Uterus (tissue), 4 donors: Measurements from ENCODE around the gene C5orf63. TPM values are rescaled to one million over a fixed set of nuclear protein-coding genes. Genes with fewer than 3 reads are reported as not detected.
A peak's percentile ranks its signal among the peaks of the same experiment; 100 is the strongest.
"Not testable (repeated sequence)": the region's sequence is repeated elsewhere in the genome, so short reads cannot be mapped to it uniquely, and the experiment has no call there.

ENCODE experiments used
- DNase-seq, 2 donors: peaks; one replicate each; pipeline ENCODE4 v3.0.0-alpha.2; 2019 to 2020
- H3K27ac ChIP-seq, 2 donors: fragments of 200-600 bp; sonication (generic); 1 replicate in 1 of 2; 2 replicates in 1 of 2; pipeline ENCODE4 v1.5.1; 2016 to 2018
- H3K27me3 ChIP-seq, 2 donors: fragments of 200-600 bp; sonication (generic); one replicate each; pipeline ENCODE4 v1.5.1; 2018 to 2019; ENCODE audit warnings: control low read depth in 1 of 2
- H3K36me3 ChIP-seq, 2 donors: fragments of 200-600 bp; sonication (generic); one replicate each; pipeline ENCODE4 v1.5.1; 2019; ENCODE audit warnings: control low read depth in 1 of 2
- H3K4me1 ChIP-seq, 2 donors: fragments of 200-600 bp; sonication (generic); one replicate each; pipeline ENCODE4 v1.5.1; 2018 to 2019; ENCODE audit warnings: control low read depth in 1 of 2
- H3K4me3 ChIP-seq, 2 donors: fragments of 200-600 bp; sonication (generic); 1 replicate in 1 of 2; 2 replicates in 1 of 2; pipeline ENCODE4 v1.5.1; 2018 to 2019; ENCODE audit warnings: mild to moderate bottlenecking in 1 of 2
- H3K9me3 ChIP-seq, 2 donors: fragments of 200-600 bp; sonication (generic); one replicate each; pipeline ENCODE4 v1.5.1; 2019; ENCODE audit warnings: control low read depth in 1 of 2
- CTCF ChIP-seq, 4 experiments: fragments of 200-600 bp in 2 of 4; fragments of 450-650 bp in 2 of 4; sonication (generic) in 2 of 4; IDR thresholded peaks; one replicate each; pipeline ENCODE4 v1.5.1; 2016 to 2019; ENCODE audit warnings: antibody characterized with exemption in 4 of 4, mild to moderate bottlenecking in 2 of 4, moderate library complexity in 1 of 4
- POLR2A ChIP-seq, 2 donors: fragments of 450-650 bp; IDR thresholded peaks; one replicate each; pipeline ENCODE4 v1.6.1; 2016; ENCODE audit warnings: antibody characterized with exemption in 2 of 2, mild to moderate bottlenecking in 1 of 2, moderate library complexity in 1 of 2
- intact Hi-C: fragments of 100-400 bp; cut with DNase I; formaldehyde crosslinking; loops from one replicate; pipeline ENCODE4 v1.15.1; 2023; ENCODE audit warnings: low total_unique reads
- total RNA-seq, 4 donors: library from RNA; depleted of rRNA in 3 of 4; stranded (reverse); fragments of >200 nt in 3 of 4; gene quantifications; one replicate each; pipeline versions ENCODE4 v1.1.0 to v1.2.4, GENCODE V29; 2014 to 2023
- donor health status: DM: yes; HTN: yes; CAD: no.

C5orf63 gene
- total RNA-seq, 4 donors from 2014 or later = 3.6 to 6.0 (median 4.8) TPM; not detected in 1

- Histone ChIP-seq H3K4me1 (peaks cover 0 to 6% of the 10 kb centered on the region in 2 donors), H3K27ac (no peak overlapping the region), H3K4me3 (no peak overlapping the region), H3K27me3 (no peaks in the 10 kb centered on the region), H3K36me3 (no peaks in the 10 kb centered on the region), H3K9me3 (no peaks in the 10 kb centered on the region)
- DNase-seq = no peak
- TF ChIP-seq POLR2A (IDR thresholded peaks at IDR 0.05) (no peak), CTCF (IDR thresholded peaks at IDR 0.05) (no peak)
- intact Hi-C loops = no loop called here
These were observed 45.8 kb downstream of the C5orf63 start for GRCh38 chr5:127027539-127027938.

GRCh38 chr5:127026166-127026565 lies 47.1 kb downstream of the C5orf63 start:
- H3K36me3 ChIP-seq = no peaks in the 10 kb centered on the region
- no peaks in the 10 kb centered on the region for H3K9me3 ChIP-seq
- no peaks in the 10 kb centered on the region for H3K27me3 ChIP-seq
- no peak overlapping the region for H3K4me3 ChIP-seq
- TF ChIP-seq POLR2A (IDR thresholded peaks at IDR 0.05) (no peak), CTCF (IDR thresholded peaks at IDR 0.05) (no peak)
- peaks cover 0 to 2% of the 10 kb centered on the region in 2 donors for H3K4me1 ChIP-seq
- DNase-seq = no peak
- intact Hi-C loops = no loop called here
- peak overlapping the region in 1 of 2 donors; percentile 28 for H3K27ac ChIP-seq

GRCh38 chr5:127025467-127025866 lies 47.8 kb downstream of the C5orf63 start:
- no peak overlapping the region for H3K4me3 ChIP-seq
- no peak for DNase-seq
- no peaks in the 10 kb centered on the region for H3K27me3 ChIP-seq
- H3K27ac ChIP-seq = peak overlapping the region in 1 of 2 donors; percentile 28
- intact Hi-C loops = no loop called here
- no peak for TF ChIP-seq CTCF (IDR thresholded peaks at IDR 0.05)
- TF ChIP-seq POLR2A (IDR thresholded peaks at IDR 0.05) = no peak
- no peaks in the 10 kb centered on the region for H3K36me3 ChIP-seq
- no peaks in the 10 kb centered on the region for H3K4me1 ChIP-seq
- H3K9me3 ChIP-seq = no peaks in the 10 kb centered on the region

- no peak for TF ChIP-seq CTCF (IDR thresholded peaks at IDR 0.05)
- no peak for TF ChIP-seq POLR2A (IDR thresholded peaks at IDR 0.05)
These were observed 48.5 kb downstream of the C5orf63 start for GRCh38 chr5:127024821-127025220.

GRCh38 chr5:127023552-127024191 lies 49.6 kb downstream of the C5orf63 start:
- intact Hi-C loops, H3K36me3 ChIP-seq, H3K9me3 ChIP-seq, H3K27me3 ChIP-seq, H3K4me1 ChIP-seq, DNase-seq, H3K4me3 ChIP-seq, H3K27ac ChIP-seq: not testable (repeated sequence)

More at GRCh38 chr5:127024821-127025220, 48.5 kb downstream of the C5orf63 start:
- Histone ChIP-seq H3K27me3 (no peaks in the 10 kb centered on the region), H3K4me1 (no peaks in the 10 kb centered on the region), H3K27ac (no peak overlapping the region), H3K36me3 (no peaks in the 10 kb centered on the region), H3K4me3 (no peak overlapping the region), H3K9me3 (no peaks in the 10 kb centered on the region)
- intact Hi-C loops = no loop called here
- DNase-seq = no peak
